Esophagus squamous epithelium (tissue), 4 donors: ENCODE results near the gene SYS1.

Source experiments
- POLR2A ChIP-seq, 4 donors: fragments of 450-650 bp; IDR thresholded peaks; one replicate each; pipeline ENCODE4 v1.6.1; 2017; ENCODE audit warnings: antibody characterized with exemption in 4 of 4, mild to moderate bottlenecking in 4 of 4, moderate library complexity in 3 of 4
- TF ChIP-seq, protein P1 (sequence below), 6 experiments: fragments of 450-650 bp in 4 of 6; fragments of 200-600 bp in 2 of 6; sonication (generic) in 2 of 6; IDR thresholded peaks; one replicate each; pipeline ENCODE4 v1.5.1; 2016 to 2019; ENCODE audit warnings: antibody characterized with exemption in 6 of 6, mild to moderate bottlenecking in 4 of 6, moderate library complexity in 4 of 6

- TF ChIP-seq, protein P1, sequence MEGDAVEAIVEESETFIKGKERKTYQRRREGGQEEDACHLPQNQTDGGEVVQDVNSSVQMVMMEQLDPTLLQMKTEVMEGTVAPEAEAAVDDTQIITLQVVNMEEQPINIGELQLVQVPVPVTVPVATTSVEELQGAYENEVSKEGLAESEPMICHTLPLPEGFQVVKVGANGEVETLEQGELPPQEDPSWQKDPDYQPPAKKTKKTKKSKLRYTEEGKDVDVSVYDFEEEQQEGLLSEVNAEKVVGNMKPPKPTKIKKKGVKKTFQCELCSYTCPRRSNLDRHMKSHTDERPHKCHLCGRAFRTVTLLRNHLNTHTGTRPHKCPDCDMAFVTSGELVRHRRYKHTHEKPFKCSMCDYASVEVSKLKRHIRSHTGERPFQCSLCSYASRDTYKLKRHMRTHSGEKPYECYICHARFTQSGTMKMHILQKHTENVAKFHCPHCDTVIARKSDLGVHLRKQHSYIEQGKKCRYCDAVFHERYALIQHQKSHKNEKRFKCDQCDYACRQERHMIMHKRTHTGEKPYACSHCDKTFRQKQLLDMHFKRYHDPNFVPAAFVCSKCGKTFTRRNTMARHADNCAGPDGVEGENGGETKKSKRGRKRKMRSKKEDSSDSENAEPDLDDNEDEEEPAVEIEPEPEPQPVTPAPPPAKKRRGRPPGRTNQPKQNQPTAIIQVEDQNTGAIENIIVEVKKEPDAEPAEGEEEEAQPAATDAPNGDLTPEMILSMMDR (IDR thresholded peaks at IDR 0.05): no peak
- TF ChIP-seq POLR2A (IDR thresholded peaks at IDR 0.05): no peak
Observed at GRCh38 chr20:45352729-45353128, 10.2 kb upstream of the SYS1 start.
